ENCODE data around the gene TMEM266.

DNA sequence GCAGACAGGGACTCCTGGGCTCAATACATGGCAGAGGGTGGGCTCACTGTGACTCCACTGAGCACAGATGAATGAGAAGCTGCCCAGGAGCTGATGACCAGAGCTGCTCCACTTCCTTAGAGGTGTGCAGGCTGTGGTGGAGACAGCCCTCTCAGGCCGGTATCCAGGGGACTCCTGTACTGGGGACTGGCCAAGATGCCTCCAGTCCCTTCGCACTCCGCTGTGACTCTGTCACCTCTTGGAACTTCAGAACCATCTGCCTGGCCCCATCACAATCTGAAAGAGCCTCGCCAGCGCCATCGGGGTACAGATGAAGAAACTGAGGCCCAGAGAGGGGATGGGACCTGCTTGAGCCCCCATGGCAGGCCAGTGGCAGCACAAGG, 140.3 kb downstream of the TMEM266 start:
- TF ChIP-seq, protein P1, sequence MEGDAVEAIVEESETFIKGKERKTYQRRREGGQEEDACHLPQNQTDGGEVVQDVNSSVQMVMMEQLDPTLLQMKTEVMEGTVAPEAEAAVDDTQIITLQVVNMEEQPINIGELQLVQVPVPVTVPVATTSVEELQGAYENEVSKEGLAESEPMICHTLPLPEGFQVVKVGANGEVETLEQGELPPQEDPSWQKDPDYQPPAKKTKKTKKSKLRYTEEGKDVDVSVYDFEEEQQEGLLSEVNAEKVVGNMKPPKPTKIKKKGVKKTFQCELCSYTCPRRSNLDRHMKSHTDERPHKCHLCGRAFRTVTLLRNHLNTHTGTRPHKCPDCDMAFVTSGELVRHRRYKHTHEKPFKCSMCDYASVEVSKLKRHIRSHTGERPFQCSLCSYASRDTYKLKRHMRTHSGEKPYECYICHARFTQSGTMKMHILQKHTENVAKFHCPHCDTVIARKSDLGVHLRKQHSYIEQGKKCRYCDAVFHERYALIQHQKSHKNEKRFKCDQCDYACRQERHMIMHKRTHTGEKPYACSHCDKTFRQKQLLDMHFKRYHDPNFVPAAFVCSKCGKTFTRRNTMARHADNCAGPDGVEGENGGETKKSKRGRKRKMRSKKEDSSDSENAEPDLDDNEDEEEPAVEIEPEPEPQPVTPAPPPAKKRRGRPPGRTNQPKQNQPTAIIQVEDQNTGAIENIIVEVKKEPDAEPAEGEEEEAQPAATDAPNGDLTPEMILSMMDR (IDR thresholded peaks at IDR 0.05; ENCODE audit: insufficient read depth, low read length, poor library complexity, severe bottlenecking) = no peak
- no peak for TF ChIP-seq EZH2phosphoT487 (conservative IDR thresholded peaks at IDR 0.05; ENCODE audit: low read length)
